ENCODE results near the gene ANAPC2.

ANAPC2 gene

DNA sequence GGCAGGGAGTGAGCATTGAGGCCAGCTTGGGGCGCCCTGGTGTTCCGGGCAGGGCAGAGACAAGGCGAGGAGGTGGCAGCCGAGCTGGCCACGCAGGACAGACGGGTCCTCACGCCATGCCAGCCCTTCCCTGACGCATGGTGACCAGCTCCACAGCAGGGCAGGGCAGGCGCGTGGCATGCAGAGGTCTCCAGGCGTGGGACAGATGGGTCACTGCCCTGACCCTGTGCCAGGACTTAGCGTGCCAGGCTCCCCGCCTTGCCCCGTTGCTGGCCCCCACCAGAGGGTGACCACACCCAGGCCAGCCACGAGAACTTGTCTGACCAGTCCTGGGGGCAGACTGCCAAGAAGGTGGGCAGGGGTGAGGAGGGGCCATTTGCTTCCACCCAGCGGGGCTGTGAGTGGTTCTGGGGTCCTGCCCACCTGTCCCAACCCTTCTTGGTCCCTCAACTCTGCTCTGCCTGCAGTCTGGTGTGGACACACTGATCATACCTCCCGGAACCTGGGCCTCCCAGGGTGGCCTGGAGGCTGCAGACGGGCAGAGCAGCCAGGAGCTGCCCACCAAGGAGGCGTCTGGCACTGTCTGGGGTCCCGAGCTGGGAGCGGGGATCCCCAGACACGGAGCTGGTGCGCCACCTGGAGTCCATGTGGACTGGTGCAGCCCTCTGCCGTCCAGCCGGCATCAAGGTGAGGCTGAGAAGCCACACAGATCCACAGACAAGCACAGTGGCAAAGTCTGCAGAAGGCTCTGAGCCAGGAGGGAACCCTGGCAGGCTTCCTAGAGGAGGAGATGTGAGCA lies 38.9 kb upstream of the ANAPC2 start, which contains the start of gene RNF224:
TSS of gene RNF224 (plus strand) at position 449 of the 799 bp plus-strand sequence. CDS start 834 bp downstream, outside the sequence.
- no peak within 1 kb of the TSS for H3K4me3 ChIP-seq
- no peaks in the 10 kb centered on the region for H3K36me3 ChIP-seq
- no peaks in the 10 kb centered on the region for H4K20me1 ChIP-seq
- H3K4me2 ChIP-seq: peak within 1 kb of the TSS; percentile 83
- no peaks in the 10 kb centered on the region for H3K9me3 ChIP-seq
- no peaks in the 10 kb centered on the region for H3K27me3 ChIP-seq
- 0 out of 2 replicates have a peak within 1 kb of the TSS, but pooled peaks have one; percentile 26 for H3K27ac ChIP-seq
- H3K9ac ChIP-seq: no peak within 1 kb of the TSS
- no peak for TF ChIP-seq Cebpa-rat (IDR thresholded peaks at IDR 0.05)
- H3K4me1 ChIP-seq: peaks cover 78% of the 10 kb centered on the region

DNA sequence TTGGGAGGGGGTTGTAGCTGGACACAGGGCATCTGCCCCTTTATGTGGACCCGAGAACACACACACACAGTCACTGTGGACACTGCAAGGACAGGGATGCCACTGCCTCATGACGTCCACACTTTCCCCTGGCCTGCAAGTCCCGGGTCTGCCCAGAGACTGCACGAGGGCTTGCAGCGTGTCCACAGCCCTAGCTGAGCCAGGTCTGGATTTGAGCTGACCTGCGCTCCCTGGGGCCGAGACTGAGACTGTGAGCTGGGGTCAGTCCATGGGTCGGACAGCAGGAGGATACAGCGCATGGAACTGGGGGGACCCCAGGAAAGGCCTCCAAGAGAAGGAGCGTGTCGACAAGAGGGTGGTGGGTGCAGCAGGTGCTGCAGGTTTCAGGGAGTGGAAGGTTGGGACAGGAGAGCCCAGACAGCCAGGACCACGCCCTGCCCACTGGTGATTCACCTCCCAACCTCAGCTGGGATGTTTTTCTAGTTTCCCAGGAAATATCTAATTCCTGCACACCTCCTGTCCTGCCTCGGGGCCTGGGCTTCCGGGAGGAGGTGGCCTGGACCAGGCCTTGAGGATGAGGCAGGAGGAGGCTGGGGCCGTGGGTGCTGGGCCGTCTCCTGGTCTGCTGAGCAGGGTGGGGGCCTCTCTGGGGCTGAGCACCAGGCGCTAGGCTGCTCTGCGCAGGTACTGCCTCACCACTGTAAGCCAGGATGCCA lies 38.1 kb upstream of the ANAPC2 start:
- H3K9ac ChIP-seq: no peak overlapping the region
- no peaks in the 10 kb centered on the region for H3K36me3 ChIP-seq
- peaks cover 71% of the 10 kb centered on the region for H3K4me1 ChIP-seq
- H3K9me3 ChIP-seq: no peaks in the 10 kb centered on the region
- no peak overlapping the region for H3K4me3 ChIP-seq
- no peak for TF ChIP-seq Cebpa-rat (IDR thresholded peaks at IDR 0.05)
- H3K27ac ChIP-seq: no peak overlapping the region
- H4K20me1 ChIP-seq: no peaks in the 10 kb centered on the region
- H3K27me3 ChIP-seq: no peaks in the 10 kb centered on the region
- H3K4me2 ChIP-seq: no peak overlapping the region

DNA sequence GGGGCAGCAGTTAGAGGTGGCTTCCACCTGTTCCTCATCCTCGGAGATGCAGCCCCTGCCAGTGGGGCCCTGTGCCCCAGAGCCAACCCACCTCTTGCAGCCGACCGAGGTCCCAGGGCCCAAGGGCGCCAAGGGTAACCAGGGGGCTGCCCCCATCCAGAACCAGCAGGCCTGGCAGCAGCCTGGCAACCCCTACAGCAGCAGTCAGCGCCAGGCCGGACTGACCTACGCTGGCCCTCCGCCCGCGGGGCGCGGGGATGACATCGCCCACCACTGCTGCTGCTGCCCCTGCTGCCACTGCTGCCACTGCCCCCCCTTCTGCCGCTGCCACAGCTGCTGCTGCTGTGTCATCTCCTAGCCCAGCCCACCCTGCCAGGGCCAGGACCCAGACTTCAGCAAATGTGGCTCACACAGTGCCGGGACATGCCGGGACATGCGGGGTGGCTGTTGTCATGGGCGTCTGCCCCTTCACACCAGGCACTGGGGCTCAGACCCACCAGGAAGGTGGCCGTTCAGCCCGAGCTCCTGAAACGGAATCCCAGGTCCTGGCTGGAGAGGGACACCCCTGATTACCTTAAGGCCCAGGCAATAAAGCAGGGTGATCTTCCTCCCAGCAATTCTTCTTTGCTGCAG lies 37.5 kb upstream of the ANAPC2 start:
- Histone ChIP-seq H3K4me1 (peaks cover 66% of the 10 kb centered on the region), H3K27me3 (no peaks in the 10 kb centered on the region), H3K36me3 (no peaks in the 10 kb centered on the region), H3K4me2 (peak overlapping the region; percentile 98), H3K4me3 (no peak overlapping the region), H3K9me3 (no peaks in the 10 kb centered on the region), H4K20me1 (no peaks in the 10 kb centered on the region), H3K27ac (peak overlapping the region; percentile 13; the same call in 1 of the 2 replicates), H3K9ac (no peak overlapping the region)
- no peak for TF ChIP-seq Cebpa-rat (IDR thresholded peaks at IDR 0.05)

DNA sequence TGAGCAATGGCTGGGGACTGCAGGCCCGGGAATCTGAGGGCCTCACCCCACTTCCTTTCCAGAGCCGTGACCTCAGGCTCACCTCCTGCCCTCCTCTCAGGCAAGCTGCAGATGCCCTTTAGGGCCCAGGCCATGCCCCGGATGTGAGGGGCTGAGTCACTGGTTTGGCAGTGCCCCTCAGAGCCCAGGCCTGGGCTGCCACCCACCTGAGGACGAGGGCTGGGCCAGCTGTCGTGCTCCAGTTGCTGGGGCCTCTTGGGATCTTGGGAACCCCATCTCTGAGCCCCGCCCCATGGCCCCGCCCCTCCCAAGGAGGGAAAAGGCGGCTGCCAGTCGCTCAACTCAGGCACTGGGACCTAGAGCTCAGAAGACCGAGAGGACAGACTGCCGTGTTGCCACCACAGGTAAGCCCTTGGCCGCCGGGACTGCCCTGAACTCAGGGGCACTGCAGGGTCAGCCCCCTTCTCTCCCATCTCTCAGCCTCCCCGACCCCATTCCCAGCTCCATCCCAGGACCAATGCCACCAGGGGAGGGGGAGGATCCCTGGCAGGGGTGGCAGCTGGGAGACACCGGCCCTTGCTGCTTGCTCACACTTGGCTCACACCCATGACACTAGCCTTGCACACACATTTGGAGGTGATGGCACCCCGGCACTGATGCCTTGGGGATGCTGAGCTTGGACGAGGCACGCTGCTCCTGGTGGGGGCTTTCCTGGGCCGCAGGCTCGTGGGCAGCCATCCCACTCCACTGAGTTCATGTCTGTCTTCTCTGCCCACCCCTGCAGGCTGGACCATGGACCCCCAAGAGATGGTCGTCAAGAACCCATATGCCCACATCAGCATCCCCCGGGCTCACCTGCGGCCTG lies 36.7 kb upstream of the ANAPC2 start, which contains the start of gene CYSRT1:
TSS of gene CYSRT1 (plus strand) at position 345 of the 865 bp plus-strand sequence. CDS start at position 793, 448 bp downstream.
- Histone ChIP-seq H3K4me2 (peak within 1 kb of the TSS; percentile 98), H3K27me3 (no peaks in the 10 kb centered on the region), H3K9ac (peak within 1 kb of the TSS; percentile 94), H3K9me3 (no peaks in the 10 kb centered on the region), H4K20me1 (peaks cover 5% of the 10 kb centered on the region; the same call in 1 of the 2 replicates), H3K4me3 (peak within 1 kb of the TSS; percentile 84), H3K36me3 (peaks cover 7% of the 10 kb centered on the region), H3K27ac (peak within 1 kb of the TSS; percentile 91), H3K4me1 (peaks cover 59% of the 10 kb centered on the region)
- no peak for TF ChIP-seq Cebpa-rat (IDR thresholded peaks at IDR 0.05)

DNA sequence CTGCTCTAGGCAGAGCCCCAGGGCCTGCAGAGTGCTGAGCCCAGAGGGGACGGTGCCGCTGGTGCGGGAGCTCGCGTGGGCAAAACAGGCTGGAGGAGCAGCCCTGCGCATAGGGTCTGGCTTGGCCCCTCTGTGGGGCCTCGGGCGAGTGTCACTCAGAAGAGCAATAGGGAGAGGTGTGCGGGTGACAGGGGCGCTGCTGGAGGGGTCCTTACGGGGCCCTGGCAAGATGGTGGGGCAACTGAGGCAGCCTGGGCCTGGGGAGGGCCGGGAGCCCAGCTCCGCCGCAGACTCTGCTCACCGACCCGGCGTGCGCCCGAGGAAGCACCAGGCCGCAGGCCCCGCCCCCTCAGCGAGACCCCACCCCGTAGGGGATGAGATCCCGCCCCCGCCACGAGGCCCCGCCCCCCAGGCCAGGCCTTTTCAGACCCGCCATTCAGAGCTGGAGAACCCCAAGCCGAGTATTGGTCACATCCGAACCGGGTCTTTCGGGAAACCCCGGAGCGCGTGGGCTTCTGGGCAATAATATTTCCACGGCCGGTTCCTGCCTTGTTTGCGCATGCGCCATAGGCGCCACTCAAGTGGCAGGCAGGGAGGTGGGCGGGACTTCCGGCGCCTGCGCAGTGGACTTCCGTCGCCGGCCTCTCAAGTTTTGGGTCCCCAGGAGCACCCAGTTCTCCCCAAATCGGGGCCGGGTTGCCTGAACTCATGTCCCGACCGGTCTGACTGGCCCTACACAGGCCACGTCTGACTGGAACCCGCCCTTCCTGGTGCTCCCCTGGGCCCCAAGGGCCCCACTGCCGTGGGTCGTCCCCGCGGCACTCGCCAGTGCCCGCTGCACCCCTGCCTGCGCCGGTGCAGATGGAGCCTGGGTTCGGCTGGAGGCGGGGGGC lies 35.0 kb upstream of the ANAPC2 start:
- Histone ChIP-seq H3K9me3 (no peaks in the 10 kb centered on the region), H3K27me3 (no peaks in the 10 kb centered on the region), H3K36me3 (peaks cover 22% of the 10 kb centered on the region), H3K9ac (peak overlapping the region; percentile 94), H4K20me1 (peaks cover 8% of the 10 kb centered on the region; the same call in 1 of the 2 replicates), H3K4me3 (peak overlapping the region; percentile 84), H3K4me1 (peaks cover 45% of the 10 kb centered on the region), H3K27ac (peak overlapping the region; percentile 91), H3K4me2 (peak overlapping the region; percentile 100)
- no peak for TF ChIP-seq Cebpa-rat (IDR thresholded peaks at IDR 0.05)

DNA sequence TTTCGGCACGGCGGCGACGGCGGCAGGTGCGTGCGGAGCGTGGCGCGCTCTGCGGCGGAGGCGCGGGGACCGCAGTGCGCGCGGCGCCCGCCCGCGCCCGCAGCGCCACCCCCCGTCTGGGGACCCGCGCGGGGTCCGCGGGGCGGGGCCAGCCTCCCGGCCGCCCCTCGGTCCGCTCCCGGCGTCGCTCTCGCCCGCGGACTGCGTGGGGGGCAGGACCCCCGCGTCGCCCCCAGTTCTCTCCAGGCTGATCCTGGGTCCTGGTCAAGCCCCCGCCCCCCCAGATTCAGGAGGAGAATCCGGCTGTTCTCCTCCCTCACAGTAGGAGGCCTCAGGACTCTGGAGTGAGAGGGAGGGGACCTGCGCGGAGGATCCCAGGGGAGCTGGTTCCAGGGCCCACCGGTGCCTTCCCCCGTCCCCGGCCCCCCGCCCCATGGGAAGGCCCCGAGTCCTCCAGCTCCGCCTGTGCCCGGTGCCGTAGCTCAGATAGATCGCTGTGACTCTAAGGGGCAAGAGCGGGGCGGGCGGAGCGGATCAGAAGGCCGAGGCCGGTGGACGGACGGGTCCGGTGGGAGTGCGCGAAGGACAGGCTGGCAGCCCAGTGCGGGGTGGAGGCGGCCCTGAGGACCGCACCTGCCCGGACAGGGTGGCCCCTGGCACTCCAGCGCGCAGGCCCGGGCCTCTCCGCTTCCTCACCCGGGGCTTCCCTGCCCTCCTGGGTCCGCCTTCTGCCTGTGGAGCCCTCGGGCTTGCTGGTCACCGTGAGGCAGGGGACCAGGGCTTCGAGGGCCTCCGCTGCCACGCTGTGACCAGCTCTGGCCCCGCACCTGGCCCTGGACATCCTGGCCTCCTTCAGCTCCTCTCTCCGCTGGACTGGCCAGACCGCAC lies 34.1 kb upstream of the ANAPC2 start, which contains the start of gene RNF208:
TSS of gene RNF208 (minus strand) at position 51 of the 888 bp plus-strand sequence. CDS start 1,028 bp downstream, outside the sequence.
- Histone ChIP-seq H3K9me3 (no peaks in the 10 kb centered on the region), H4K20me1 (peaks cover 8% of the 10 kb centered on the region; the same call in 1 of the 2 replicates), H3K4me1 (peaks cover 48% of the 10 kb centered on the region), H3K27me3 (no peaks in the 10 kb centered on the region), H3K4me2 (peak within 1 kb of the TSS; percentile 100), H3K36me3 (peaks cover 28% of the 10 kb centered on the region), H3K9ac (peak within 1 kb of the TSS; percentile 83), H3K27ac (peak within 1 kb of the TSS; percentile 85), H3K4me3 (peak within 1 kb of the TSS; percentile 84)
- no peak for TF ChIP-seq Cebpa-rat (IDR thresholded peaks at IDR 0.05)

- Histone ChIP-seq H3K36me3 (peaks cover 30% of the 10 kb centered on the region), H3K27ac (peak overlapping the region; percentile 85), H3K4me1 (peaks cover 51% of the 10 kb centered on the region), H3K27me3 (no peaks in the 10 kb centered on the region), H3K9me3 (no peaks in the 10 kb centered on the region), H3K9ac (peak overlapping the region; percentile 83), H3K4me2 (peak overlapping the region; percentile 100), H4K20me1 (peaks cover 8% of the 10 kb centered on the region; the same call in 1 of the 2 replicates), H3K4me3 (peak overlapping the region; percentile 84)
- TF ChIP-seq Cebpa-rat (IDR thresholded peaks at IDR 0.05): no peak
Measured at GRCh38 chr9:137221506-137222111, 33.2 kb upstream of the ANAPC2 start.

Data from BLaER1 (cell line).